Kidney (tissue), 14 donors: ENCODE results near the gene TSHZ2. TPM values are rescaled to one million over a fixed set of nuclear protein-coding genes. Genes with fewer than 3 reads are reported as not detected.

Source experiments
- DNase-seq, 5 donors: peaks; one replicate each; pipeline ENCODE4 v3.0.0-alpha.2; 2013 to 2020
- FAIRE-seq: peaks from 2 replicates; lab custom pipeline; 2012; peaks lifted over from hg19 to GRCh38; lab: Jason Lieb, UNC
- H3K27ac ChIP-seq, 2 donors: one replicate each; pipeline ENCODE4 v1.7.0; 2013; ENCODE audit warnings: low read depth in 2 of 2, low read length in 2 of 2, inconsistent platforms in 1 of 2
- H3K27me3 ChIP-seq: one replicate; pipeline ENCODE4 v1.7.1; 2013; ENCODE audit warnings: low read length, inconsistent platforms; ENCODE audit not compliant: control insufficient read depth, insufficient read depth
- H3K36me3 ChIP-seq, 3 donors: one replicate each; pipeline versions ENCODE4 v1.7.0 to v1.7.1; 2013; ENCODE audit warnings: low read length in 3 of 3, control low read depth in 1 of 3, inconsistent platforms in 1 of 3; ENCODE audit not compliant: insufficient read depth in 3 of 3, control insufficient read depth in 2 of 3
- H3K4me1 ChIP-seq, 3 donors: one replicate each; pipeline versions ENCODE4 v1.7.0 to v1.7.1; 2013; ENCODE audit warnings: low read length in 3 of 3, inconsistent platforms in 1 of 3, low read depth in 1 of 3; ENCODE audit not compliant: control insufficient read depth in 2 of 3, insufficient read depth in 2 of 3
- H3K4me3 ChIP-seq, 3 donors: one replicate each; pipeline versions ENCODE4 v1.7.0 to v1.8.1; 2013; ENCODE audit warnings: low read length in 3 of 3, control low read depth in 1 of 3, inconsistent platforms in 1 of 3
- H3K9ac ChIP-seq, 3 donors: one replicate each; pipeline versions ENCODE4 v1.7.0 to v1.7.1; 2013; ENCODE audit warnings: low read length in 3 of 3, control low read depth in 1 of 3, inconsistent platforms in 1 of 3
- H3K9me3 ChIP-seq, 3 donors: one replicate each; pipeline versions ENCODE4 v1.7.0 to v1.7.1; 2013; ENCODE audit warnings: low read length in 3 of 3, control low read depth in 1 of 3, inconsistent platforms in 1 of 3; ENCODE audit not compliant: control insufficient read depth in 2 of 3, insufficient read depth in 1 of 3
- CTCF ChIP-seq: IDR thresholded peaks from 3 replicates; pipeline ENCODE4 v1.5.1; 2012; ENCODE audit warnings: mild to moderate bottlenecking, moderate library complexity, borderline replicate concordance; ENCODE audit not compliant: insufficient read depth; ENCODE audit errors: extremely low read depth
- intact Hi-C: fragments of 100-400 bp; cut with DNase I; formaldehyde crosslinking; loops from one replicate; pipeline ENCODE4 v1.11.1; 2022
- polyA plus RNA-seq: library from polyadenylated mRNA; stranded (reverse); fragments of 350-450 nt; fragmentation: Illumina TruSeq; extraction: RNeasy Lipid Tissue Mini Kit (QIAGEN cat#74804); gene quantifications from one replicate; pipeline ENCODE4 v1.2.3, GENCODE V29; 2014; ENCODE audit warnings: low read depth, low replicate concordance; ENCODE audit not compliant: insufficient read depth
- total RNA-seq: library from RNA; stranded (reverse); fragmentation: NEBNext Ultra II Directional; extraction: Animal tissue kit (Norgen Biotek cat#: 25700); gene quantifications from one replicate; pipeline ENCODE4 v1.2.1, GENCODE V29; 2021
- donor health status: control.
- donor health status: control.
- donor health status: control.
- donor health status: control.
- donor health status: control.
- donor health status: DM: yes; HTN: yes; CAD: no.
- donor health status: Normal renal cell carcinoma (clear cell type).

The TSHZ2 gene
- total and polyA plus RNA-seq, 2 donors from 2014 or later, result 0.86 to 15.5 TPM

- H3K27ac ChIP-seq, result peak overlapping the region in 1 of 2 donors; percentile 18
- H3K36me3 ChIP-seq, result no peaks in the 10 kb centered on the region
These were observed 407.1 kb downstream of the TSHZ2 start for GRCh38 chr20:53379014-53379832.

GRCh38 chr20:53379833-53380120 lies 407.6 kb downstream of the TSHZ2 start:
- no peaks in the 10 kb centered on the region for H3K36me3 ChIP-seq
- TF ChIP-seq CTCF, result no peak
- FAIRE-seq (no peak), DNase-seq (peak in 2 of 5 donors; percentile 45 to 52)
- no peak overlapping the region for H3K4me3 ChIP-seq
- H3K9me3 ChIP-seq, result no peaks in the 10 kb centered on the region
- intact Hi-C loops, result no loop called here
- H3K27ac ChIP-seq, result no peak overlapping the region
- no peaks in the 10 kb centered on the region for H3K27me3 ChIP-seq
- H3K9ac ChIP-seq, result no peak overlapping the region
- H3K4me1 ChIP-seq, result peaks cover 4 to 11% (median 7%) of the 10 kb centered on the region in 3 donors

More at GRCh38 chr20:53379014-53379832, 407.1 kb downstream of the TSHZ2 start:
- TF ChIP-seq CTCF, result no peak
- no peak overlapping the region for H3K9ac ChIP-seq
- H3K9me3 ChIP-seq, result no peaks in the 10 kb centered on the region
- no peak overlapping the region for H3K4me3 ChIP-seq
- peaks cover 4 to 11% (median 7%) of the 10 kb centered on the region in 3 donors for H3K4me1 ChIP-seq
- DNase-seq (peak in 3 of 5 donors; percentile 75 to 82 (median 79)), FAIRE-seq (no peak)
- H3K27me3 ChIP-seq, result no peaks in the 10 kb centered on the region
- intact Hi-C loops, result no loop called here

- intact Hi-C loops, result no loop called here
- no peaks in the 10 kb centered on the region for H3K36me3 ChIP-seq
- no peaks in the 10 kb centered on the region for H3K9me3 ChIP-seq
- no peak overlapping the region for H3K4me3 ChIP-seq
- no peak overlapping the region for H3K9ac ChIP-seq
- H3K4me1 ChIP-seq, result peaks cover 4 to 11% (median 10%) of the 10 kb centered on the region in 3 donors
- no peak overlapping the region for H3K27ac ChIP-seq
- FAIRE-seq, result no peak
- TF ChIP-seq CTCF, result no peak
- no peaks in the 10 kb centered on the region for H3K27me3 ChIP-seq
- no peak for DNase-seq
These were observed 409.6 kb downstream of the TSHZ2 start for GRCh38 chr20:53381568-53382262.
